DMS 273 (cell line): Measurements from ENCODE around the gene GPR135.

ENCODE experiments used
- DNase-seq: peaks from one replicate; lab custom pipeline; 2025; ENCODE audit not compliant: unreplicated experiment; lab: John Stamatoyannopoulos, UW

GPR135 gene, protein sequence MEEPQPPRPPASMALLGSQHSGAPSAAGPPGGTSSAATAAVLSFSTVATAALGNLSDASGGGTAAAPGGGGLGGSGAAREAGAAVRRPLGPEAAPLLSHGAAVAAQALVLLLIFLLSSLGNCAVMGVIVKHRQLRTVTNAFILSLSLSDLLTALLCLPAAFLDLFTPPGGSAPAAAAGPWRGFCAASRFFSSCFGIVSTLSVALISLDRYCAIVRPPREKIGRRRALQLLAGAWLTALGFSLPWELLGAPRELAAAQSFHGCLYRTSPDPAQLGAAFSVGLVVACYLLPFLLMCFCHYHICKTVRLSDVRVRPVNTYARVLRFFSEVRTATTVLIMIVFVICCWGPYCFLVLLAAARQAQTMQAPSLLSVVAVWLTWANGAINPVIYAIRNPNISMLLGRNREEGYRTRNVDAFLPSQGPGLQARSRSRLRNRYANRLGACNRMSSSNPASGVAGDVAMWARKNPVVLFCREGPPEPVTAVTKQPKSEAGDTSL

DNA sequence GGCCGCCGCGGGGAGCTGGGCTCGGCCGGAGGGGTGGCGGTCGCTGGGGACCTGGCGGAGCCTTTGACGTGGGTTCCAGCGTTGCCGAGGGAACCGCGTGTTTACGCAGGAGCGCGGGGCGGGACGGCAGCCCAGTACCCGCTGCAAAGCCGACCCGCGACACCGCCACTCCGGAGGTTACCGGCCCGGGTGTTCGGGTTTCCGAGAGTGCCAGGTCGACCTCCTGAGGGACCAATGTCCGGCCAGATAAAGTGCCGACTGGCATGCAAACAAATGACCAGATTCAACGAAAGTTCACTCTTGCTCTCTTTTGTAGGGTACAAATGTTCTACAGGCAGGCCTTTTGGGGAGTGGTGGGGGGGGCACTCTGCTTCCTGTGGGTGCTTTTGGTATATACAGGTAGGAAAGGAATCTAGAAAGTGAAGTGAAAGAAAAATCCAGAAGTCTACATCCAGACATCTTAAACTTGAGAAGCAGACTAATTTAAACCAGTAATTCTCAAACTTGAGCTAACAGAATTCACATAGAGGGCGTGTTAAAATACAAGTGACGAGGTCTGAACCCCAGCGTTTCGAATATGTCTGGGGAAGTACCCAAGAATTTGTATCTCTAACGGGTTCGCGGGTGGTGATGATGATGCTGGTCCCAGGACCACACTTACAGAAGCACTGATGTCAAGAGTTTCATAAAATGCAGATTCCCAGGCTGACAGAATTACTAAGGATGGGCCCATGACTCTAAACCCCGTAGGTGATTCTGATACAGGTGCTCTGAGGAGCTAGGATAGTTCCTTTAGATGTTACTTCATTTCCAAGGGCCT is at the start of gene GPR135:
TSS of gene GPR135 (minus strand) at position 65 of the 820 bp plus-strand sequence. CDS start 154 bp downstream, outside the sequence.
- DNase-seq = peak; percentile 72

DNA sequence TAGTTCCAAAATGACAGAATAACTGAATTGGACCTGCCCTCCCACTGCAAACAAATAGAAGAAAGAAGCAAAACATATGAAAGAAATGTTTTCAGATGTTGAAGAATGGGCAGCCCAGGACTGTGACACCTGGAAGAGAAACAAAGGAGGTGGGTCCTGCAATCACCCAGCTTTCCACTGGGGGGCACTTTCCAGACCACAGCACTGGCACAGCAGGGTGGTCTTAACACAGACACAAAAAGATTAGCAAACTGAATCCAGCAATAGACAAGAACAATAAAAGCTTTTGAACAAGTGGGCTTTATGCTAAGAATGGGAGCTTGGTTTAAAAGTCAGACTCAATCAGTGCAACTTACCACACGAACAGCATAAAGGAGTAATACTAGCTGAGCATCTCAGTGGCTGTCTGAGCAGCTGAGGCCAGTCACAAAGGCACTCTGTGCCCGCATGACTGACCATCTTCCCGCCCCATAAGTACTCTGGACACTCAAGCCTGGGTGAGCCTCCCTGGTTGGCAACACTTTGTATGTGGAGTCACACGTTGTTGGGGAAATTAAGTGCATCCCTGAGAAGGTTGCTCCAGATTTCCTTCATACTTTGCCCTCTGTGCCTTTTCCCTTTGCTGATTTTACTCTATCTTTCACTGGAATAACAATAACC is 46.9 kb upstream of the GPR135 start:
- DNase-seq = peak; percentile 54

DNA sequence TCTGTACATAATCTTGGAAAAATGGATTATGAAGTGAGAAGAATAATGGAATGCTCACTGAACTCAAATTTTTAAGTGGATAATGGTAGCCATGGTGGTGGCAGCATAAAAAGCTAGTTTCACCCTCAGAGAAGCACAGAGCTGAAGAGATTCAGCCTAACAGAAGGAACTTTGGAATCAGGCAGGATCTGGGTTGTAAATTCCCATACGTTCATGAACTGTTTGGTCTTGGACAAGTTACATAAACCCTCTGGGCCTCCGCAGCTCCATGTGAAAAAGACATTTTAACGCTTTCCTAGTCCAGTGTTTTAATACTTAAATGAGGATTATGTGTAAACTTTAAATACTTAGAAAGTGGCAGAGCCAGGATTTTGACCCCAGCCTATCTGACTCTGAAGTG is 45.8 kb upstream of the GPR135 start:
- DNase-seq = peak; percentile 49

DNA sequence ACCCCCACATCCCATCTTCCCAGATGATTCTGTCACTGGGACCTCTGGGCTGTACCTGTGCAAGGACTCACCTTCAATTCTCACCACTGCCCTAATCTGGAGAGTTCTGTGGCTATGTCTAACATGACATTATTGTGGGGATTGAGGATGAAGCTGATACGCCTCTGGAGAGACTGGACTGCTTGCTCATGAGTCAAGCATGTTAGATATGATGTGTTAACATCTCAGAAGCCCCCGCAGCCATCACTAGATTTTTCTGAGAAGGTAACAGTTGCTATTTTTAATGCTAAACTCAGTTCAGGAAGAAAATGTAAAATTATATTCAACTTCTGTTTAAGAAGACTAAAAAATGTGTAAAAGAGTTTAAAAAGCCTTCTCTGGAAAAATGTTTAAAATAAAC is 44.8 kb upstream of the GPR135 start:
- no peak for DNase-seq

DNA sequence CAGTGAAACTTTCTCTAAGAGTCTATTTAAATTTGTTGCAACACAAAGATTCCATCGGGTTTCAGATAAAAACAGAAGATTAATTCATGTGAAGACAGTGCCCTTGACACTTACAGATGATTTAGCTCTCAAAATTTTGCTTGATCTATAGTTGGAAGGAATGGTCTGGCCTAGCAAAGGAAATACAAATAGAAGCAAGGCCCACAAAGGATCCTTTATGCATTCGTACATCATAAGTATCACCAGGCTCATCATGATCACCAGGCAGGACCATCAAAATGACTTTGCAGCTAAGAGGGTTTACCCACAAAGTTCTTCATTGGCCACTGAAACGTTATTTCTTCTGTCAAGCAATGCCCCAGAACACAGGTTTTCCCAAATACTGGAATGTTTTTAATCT is 43.9 kb upstream of the GPR135 start:
- no peak for DNase-seq

DNA sequence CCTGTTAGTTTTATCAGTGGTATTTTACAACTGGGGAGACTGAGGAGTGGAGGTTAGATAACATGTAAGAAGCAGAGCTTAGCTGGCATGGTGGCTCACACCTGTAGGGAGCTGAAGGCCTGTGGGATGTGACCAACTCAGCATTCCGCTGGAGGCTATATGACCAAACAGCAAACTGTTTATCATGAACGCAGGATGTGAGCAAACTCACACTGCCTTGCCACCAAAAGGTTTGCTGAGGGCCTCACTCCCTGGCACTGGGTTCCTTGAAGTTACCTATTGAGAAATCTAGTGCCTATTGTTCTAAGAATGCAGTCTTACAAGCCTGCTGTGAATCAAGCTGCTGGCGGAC is 42.5 kb upstream of the GPR135 start:
- DNase-seq = no peak

DNA sequence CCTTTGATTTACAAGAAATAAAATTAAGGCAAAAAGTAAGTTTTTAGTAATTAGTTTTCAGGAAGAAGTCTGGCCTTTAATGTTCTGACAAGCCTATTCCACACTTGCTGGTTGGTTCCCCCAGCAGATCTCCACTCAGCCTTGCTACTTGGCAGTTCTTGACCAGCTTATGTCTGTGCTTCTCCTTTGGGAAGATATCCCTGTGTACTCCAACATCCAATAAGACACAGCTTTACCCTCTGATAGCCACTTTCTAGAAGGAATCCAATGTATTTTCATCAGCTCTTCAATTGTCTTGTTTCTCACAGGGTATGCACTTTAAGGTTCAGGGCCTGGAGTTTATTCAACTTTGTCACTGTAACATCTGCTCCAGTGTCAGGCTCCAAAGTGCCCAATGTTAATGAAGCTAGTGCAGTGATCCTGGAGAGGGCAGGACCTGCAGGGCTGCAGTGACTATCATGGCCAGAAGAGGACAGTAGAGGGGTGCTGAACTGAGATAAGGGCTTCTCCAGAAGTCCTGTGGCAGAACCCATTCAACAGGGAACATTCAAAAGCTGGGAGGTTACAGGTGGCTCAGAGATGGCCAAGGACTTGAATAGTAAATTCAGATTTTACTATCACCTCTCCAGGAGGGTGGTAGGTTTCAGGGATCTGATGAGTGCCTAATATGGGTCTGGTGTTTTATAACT is 42.0 kb upstream of the GPR135 start:
- peak; percentile 92 for DNase-seq

DNA sequence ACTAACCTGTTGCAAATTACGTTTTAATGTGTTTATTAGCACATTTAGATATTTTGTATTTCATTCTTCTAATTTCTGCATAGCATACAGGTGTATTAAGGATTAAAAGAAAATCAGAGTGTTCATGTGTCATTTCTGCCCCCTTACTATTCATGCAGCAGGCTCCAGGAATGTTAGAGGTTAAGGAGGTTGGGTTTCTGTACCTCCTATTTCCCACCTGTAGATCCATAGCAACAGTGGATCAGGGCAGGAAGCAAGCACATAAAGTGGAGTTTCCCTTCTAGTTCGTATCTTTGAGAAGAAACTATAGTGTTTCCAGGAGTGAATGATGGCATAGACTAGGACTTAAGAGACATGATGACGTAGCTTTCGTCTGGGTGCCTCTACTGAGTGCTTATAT is 38.1 kb upstream of the GPR135 start:
- DNase-seq = no peak

DNA sequence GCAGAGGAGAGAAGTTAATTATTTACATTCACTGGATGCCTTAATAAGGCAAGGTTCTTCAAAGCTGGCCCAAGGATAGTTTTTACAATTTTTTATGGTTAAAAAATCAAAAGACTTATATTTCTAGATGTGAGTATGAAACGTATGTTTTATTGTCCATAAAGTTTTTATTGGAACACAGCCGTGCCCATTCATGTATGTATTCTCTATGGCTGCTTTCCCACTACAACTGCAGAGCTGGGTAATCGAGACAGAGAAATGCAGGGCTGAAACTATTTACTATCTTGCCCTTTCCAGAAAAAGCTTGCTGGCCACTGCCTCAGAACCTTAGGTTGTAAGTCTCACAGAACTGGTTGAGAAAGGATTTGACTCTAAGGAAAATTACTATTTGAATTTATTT is 35.6 kb upstream of the GPR135 start:
- DNase-seq = no peak

DNA sequence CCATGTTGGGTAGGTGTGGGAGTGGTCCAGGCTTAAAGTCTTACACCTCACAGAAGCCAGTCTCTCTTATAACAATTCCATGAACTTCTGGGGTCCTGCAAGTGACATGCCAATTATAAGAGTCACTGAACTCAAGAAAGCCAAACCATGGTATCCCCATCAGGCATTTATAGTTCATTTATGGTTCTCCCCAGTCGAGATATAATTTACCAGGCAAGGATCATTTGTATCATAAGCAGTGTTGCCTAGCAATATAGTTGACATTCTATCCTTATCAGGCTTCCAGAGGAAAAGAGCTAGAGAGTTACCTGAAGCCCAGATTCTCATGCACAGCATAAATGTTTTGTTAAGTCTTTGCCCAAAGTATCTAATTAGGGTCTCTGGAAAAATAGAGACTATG is 27.2 kb upstream of the GPR135 start:
- no peak for DNase-seq

DNA sequence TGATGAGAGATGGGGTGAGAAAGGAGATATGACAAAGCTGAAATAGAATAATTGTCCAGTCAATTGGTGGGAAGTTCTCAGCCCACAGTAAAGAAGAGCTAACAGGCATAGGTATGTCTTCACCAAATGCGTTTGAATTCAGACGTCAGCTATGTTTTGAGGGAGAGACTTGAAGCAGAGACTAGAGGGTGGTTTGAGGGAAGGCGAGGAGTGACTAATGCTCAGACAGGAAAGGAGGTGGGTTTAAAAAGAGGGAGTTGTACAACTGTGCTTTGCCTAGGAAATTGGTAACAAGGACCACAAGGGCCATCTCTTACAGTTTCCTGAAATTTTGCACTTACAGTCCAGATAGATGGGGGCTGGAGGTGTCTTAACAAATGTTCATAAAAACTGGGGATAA is 25.6 kb upstream of the GPR135 start:
- DNase-seq = no peak

DNA sequence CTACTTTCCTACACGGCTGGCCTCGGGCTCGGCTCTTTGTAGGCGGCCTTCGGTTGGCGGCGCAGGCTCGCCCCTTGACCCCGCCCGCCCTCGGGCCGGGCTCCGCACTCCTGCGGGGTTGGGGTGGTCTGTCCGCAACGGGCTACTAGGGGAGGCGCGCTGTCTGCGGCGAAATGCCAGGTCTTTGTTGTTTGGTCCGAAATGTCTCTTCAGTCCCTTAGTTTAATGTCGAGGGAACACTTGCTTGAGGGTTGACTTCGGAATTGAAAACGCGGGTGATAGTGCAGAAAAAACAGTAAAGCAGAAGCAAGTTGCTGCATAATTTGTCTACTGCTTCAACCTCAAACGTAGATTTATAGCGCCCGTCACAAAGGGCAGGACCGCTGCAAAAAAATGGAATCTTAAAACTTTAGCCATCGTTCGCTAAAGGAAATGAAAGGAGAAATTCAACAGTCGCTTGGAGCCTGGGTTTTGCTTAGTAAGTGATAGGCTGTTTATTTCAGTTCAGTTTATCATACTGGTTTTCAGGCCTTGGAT is 19.5 kb upstream of the GPR135 start:
- DNase-seq = peak; percentile 68

DNA sequence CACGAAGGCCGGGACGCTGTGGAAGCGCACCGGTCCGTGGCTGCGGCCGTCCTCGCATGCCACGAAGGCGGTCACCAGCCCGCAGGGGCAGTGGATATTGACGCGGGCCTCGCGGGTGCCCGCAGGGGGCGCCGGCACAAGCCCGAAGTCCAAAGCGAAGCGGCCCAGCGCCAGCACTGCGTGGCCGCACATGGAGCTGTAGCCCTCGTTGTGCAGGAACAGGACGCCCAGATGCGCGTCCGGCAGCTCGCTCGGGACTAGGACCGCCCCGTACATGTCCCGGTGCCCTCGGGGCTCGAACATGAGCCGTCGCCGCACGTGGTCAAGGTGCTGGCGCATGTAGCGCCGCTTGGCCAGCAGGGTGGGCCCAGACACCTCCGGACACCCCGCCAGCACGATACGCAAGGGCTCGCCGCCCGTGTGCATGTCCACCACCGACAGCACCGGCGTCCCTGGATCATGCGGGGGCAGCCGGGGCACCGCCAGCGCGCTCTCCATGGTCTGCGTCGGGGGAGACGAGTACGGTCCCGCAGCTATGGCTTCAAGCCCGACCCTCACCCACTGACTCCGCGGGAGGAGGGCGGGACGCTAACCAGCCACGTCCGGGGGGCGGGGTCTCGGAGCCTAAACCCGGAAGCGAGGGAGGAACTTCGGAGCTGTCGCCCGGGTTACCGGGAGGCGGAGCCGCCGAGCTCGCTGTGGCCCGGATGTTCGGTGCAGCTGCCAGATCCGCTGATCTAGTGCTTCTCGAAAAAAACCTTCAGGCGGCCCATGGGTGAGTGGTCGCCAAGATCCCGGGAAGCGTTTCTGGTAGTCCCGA is 18.8 kb upstream of the GPR135 start, which contains the start of the genes JKAMP and L3HYPDH:
TSS of gene JKAMP (plus strand) at position 699 of the 820 bp plus-strand sequence. CDS start at position 772, 73 bp downstream.
TSS of gene L3HYPDH (minus strand) at position 590 of the 820 bp plus-strand sequence. CDS start at position 498, 92 bp downstream.
- peak; percentile 99 for DNase-seq

DNA sequence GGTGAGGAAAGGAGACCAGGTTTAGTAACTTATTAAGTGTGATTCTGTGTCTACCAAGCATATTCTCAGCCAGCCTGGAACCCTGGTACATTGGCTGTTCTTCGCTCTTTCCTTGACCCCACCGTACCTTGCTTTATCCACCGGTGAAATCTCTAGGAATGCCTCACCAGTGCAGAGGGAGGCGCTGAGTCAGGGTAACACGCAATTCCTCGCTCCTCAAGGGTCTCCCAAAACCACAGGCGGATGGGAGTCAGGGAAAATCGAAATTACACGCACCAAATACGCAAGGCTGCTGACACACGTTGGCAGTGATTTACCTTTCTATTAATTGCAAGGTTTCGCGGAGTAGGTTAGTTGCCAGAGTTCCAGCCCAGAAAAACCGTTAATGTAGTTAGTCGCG is 18.2 kb upstream of the GPR135 start:
- peak; percentile 74 for DNase-seq

DNA sequence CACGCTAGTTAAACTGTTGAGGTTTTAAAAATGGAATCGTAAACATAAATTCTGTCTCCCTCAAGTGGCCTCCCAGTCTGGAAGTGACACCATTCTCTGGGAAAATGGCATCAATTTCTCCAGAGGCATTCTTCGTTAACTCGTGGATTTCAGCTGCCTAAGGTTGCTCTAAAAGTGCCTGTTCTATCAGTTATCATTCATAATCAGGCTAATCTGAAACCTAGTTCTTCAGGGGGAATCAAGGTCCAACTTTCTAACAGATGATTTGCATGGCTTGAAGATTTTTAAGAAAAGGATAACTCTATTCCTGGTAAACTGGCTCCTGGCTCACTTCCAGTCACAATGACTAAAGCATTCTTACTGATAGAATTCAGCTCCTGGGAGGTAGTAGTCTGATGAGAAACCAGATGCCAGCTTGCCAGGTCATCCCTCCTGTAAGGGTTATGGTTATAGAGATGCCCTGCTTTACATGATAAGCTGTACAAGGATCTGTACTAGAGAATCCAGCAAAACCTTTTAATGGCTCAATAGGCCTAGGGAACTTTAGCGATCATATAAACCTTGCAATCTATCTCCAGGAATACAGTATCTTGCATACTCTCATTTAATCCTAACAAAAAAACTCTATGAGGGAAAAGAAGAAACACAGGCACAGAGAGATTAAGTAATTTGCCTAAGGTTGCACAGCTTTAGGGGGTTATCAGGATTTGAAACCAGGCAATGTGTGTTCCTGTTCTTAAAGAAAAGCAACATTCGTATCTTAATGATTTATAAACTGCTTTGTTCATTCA is 17.6 kb upstream of the GPR135 start:
- DNase-seq = peak; percentile 78

DNA sequence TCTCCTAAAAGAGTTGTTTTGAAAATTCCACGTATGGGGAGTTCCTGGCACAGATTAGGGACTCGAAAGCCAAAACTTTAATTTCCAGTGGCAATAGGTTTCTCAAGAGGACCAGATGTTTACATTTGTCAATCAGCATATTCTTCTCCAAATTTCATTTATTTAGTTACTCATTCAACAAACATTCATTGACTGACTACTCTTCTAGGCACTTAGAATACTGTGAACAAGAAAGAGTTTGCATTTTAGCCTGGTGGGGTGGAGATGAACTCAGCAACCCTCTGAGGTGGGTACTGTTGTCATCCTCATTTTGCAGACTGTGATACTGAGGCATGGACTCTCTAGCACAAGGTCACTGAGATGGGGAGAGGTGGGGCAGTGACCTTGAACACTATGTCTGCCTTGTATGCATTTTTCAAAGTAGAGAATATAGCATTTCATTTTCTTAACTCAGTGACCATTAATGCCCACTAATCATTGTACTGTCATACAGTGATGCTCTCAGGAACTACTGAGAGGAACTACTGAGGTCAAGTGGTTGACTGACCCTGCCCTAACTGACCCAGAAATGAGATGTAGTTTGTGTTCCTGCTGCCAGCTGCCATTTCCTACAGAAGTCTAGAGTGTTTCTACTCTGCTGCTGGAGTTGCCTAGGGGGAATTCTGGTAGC is 16.8 kb upstream of the GPR135 start:
- DNase-seq = no peak

DNA sequence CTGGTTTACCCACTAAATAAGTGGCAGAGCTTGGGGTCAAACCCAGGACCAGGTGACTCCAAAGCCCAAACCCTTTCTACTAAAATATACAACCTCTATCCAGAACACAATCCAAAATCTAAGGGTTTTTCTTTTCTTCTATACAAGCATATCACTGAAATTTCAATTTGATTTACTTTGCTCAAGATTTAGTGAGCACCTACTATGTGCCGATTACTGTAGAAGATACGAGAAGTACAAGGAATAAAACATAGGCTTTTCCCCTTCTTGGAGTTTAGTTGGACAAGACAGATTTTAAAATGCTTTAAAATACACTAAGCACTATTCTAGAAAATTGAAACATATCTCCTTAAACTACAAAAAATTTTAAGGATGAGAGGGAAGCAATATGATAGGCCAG is 16.2 kb upstream of the GPR135 start:
- no peak for DNase-seq

DNA sequence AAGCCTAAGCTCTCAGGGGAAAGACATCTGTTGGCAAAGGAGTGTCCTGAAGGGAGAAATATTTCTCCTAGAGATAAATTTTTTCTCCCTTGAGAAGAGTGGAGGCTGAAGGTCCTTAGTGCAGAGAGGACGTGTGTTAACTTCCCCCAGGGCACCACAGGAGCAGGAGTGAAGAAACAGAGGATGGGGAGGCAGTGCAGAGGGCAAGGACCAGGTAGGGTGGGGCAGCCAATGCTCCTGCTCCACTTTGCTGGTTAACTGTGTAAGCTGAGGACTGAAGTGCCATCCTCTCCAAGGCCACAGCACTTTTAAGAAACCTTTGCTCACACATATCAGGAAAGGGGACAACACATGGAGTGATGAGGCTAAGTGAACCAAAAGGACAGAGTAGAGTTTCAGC is 15.0 kb upstream of the GPR135 start:
- DNase-seq = no peak
